Mammary epithelial cell (primary cell): ENCODE measurements around the gene LRRC7.

Experiments used
- EZH2 ChIP-seq: IDR thresholded peaks from 2 replicates; pipeline ENCODE4 v1.6.1; 2012; ENCODE audit warnings: low read length, inconsistent platforms, borderline replicate concordance
- TF ChIP-seq, protein P1 (sequence below), 2 donors: IDR thresholded peaks in 1 of 2; conservative IDR thresholded peaks in 1 of 2; 2 replicates each; pipeline ENCODE4 v1.5.1; 2011 to 2012; ENCODE audit warnings: inconsistent platforms in 2 of 2, low read length in 2 of 2, mild to moderate bottlenecking in 2 of 2, control low read depth in 1 of 2, low read depth in 1 of 2; ENCODE audit not compliant: insufficient read depth in 1 of 2; ENCODE audit errors: extremely low read depth in 1 of 2

DNA sequence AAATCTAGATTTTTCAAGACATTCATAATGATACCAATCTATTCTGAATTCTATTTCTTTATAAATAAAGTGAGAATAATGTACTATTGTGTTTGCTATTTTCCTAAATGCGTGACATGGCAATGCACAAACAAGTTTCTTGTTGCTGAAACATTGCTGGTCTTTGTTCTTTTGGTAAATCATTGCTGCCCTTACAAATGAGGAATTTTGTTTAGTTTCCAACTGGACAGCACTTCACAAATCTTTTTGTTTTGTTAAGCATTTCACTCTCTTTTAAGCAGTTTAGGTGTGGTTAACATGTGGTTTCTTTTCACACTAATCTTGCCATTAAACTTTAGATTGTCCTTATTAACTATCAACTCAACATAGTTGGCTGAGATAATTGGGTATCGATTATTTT lies 94.6 kb downstream of the LRRC7 start:
- no peak for TF ChIP-seq EZH2
- TF ChIP-seq, protein P1, sequence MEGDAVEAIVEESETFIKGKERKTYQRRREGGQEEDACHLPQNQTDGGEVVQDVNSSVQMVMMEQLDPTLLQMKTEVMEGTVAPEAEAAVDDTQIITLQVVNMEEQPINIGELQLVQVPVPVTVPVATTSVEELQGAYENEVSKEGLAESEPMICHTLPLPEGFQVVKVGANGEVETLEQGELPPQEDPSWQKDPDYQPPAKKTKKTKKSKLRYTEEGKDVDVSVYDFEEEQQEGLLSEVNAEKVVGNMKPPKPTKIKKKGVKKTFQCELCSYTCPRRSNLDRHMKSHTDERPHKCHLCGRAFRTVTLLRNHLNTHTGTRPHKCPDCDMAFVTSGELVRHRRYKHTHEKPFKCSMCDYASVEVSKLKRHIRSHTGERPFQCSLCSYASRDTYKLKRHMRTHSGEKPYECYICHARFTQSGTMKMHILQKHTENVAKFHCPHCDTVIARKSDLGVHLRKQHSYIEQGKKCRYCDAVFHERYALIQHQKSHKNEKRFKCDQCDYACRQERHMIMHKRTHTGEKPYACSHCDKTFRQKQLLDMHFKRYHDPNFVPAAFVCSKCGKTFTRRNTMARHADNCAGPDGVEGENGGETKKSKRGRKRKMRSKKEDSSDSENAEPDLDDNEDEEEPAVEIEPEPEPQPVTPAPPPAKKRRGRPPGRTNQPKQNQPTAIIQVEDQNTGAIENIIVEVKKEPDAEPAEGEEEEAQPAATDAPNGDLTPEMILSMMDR (conservative IDR thresholded peaks at IDR 0.05 in 1 of 2, IDR thresholded peaks at IDR 0.05 in 1 of 2; ENCODE audit: extremely low read depth in 1 of 2, insufficient read depth in 1 of 2, low read depth in 1 of 2, low read length in 2 of 2), result no peak
